RWPE2 (cell line): Measurements from ENCODE around the gene TEX22.

Experiments
- ATAC-seq: fragments of 200-7000 bp; cut with Tn5 transposase; 3 replicates; pipeline ENCODE4 v1.9.1; 2021; ENCODE audit warnings: low read depth
- DNase-seq: peaks from one replicate; pipeline ENCODE4 v3.0.0-alpha.2; 2020; ENCODE audit warnings: low spot score
- H3K27ac ChIP-seq: fragments of 450-650 bp; 2 replicates; pipeline ENCODE4 v1.5.1; 2017; ENCODE audit warnings: mild to moderate bottlenecking; ENCODE audit not compliant: poor library complexity, severe bottlenecking
- H3K27me3 ChIP-seq: fragments of 250-450 bp; sonication (Bioruptor Pico); 2 replicates; pipeline ENCODE4 v1.5.1; 2021; ENCODE audit warnings: mild to moderate bottlenecking, moderate library complexity; ENCODE audit not compliant: insufficient read depth, poor library complexity, severe bottlenecking
- H3K36me3 ChIP-seq: fragments of 250-450 bp; sonication (Bioruptor Pico); 2 replicates; pipeline ENCODE4 v1.5.1; 2020; ENCODE audit warnings: low read depth, mild to moderate bottlenecking, moderate library complexity
- H3K4me1 ChIP-seq: fragments of 250-450 bp; sonication (Bioruptor Pico); 2 replicates; pipeline ENCODE4 v1.5.1; 2021; ENCODE audit warnings: mild to moderate bottlenecking, moderate library complexity; ENCODE audit not compliant: insufficient read depth, poor library complexity, severe bottlenecking
- H3K4me3 ChIP-seq: fragments of 250-450 bp; sonication (Bioruptor Pico); 2 replicates; pipeline ENCODE4 v1.5.1; 2021; ENCODE audit warnings: mild to moderate bottlenecking, moderate library complexity; ENCODE audit not compliant: severe bottlenecking
- H3K9me3 ChIP-seq: fragments of 250-450 bp; sonication (Bioruptor Pico); 2 replicates; pipeline ENCODE4 v1.5.1; 2021; ENCODE audit warnings: mild to moderate bottlenecking, moderate library complexity; ENCODE audit not compliant: severe bottlenecking
- CTCF ChIP-seq: fragments of 450-650 bp; IDR thresholded peaks from one replicate; pipeline ENCODE4 v1.5.1; 2017; ENCODE audit warnings: mild to moderate bottlenecking, moderate library complexity; ENCODE audit not compliant: poor library complexity, severe bottlenecking

The TEX22 gene

DNA sequence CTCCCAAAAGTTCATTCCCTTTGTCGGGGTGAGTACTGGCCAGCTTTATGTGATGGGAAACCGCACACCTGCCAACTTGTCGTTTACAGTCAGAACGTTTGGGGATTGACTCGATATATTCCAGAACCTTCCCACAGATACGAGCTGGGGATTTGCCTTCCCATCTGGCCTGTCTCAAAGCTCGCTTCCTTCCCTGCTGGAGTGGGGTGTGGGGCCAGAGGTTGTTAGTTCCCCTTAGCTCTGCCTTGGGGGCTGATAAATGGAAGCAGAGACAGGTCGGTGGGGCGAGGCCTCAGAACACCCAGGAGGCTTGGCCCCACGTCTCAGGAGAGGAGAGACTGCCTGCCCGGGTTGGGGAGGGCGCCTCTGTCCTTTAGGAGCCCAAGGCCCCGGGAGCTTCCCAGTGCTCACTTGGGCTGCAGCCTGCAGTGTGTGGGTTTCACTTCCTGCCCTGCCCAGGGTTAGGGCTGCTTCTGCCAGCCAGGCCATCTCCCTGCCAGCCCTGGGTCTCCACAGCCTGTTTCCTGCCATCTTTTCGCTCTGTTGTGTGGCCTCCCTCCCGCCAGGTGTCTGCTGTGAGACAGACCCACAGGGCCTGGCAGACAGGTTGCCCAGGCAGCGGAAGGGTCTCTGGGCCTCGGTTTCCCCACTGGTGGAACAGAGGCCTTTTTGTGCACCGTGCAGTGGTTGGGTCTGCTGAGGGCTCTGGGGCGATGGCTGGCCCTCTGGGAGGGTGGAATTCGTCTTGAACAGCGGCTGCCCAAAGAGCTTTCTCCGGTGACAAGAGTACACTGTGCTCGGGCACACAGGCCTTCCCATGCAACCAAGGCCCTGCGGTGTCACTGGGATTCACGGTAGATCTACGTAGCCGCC is 8.1 kb upstream of the TEX22 start:
- no peaks in the 10 kb centered on the region; the same call in 1 of the 2 replicates for H3K36me3 ChIP-seq
- TF ChIP-seq CTCF: no peak
- no peaks in the 10 kb centered on the region for H3K4me1 ChIP-seq
- no peaks in the 10 kb centered on the region for H3K27me3 ChIP-seq
- no peak overlapping the region for H3K27ac ChIP-seq
- H3K4me3 ChIP-seq: no peak overlapping the region
- ATAC-seq: no peak
- no peaks in the 10 kb centered on the region for H3K9me3 ChIP-seq
- peak; percentile 67 for DNase-seq

DNA sequence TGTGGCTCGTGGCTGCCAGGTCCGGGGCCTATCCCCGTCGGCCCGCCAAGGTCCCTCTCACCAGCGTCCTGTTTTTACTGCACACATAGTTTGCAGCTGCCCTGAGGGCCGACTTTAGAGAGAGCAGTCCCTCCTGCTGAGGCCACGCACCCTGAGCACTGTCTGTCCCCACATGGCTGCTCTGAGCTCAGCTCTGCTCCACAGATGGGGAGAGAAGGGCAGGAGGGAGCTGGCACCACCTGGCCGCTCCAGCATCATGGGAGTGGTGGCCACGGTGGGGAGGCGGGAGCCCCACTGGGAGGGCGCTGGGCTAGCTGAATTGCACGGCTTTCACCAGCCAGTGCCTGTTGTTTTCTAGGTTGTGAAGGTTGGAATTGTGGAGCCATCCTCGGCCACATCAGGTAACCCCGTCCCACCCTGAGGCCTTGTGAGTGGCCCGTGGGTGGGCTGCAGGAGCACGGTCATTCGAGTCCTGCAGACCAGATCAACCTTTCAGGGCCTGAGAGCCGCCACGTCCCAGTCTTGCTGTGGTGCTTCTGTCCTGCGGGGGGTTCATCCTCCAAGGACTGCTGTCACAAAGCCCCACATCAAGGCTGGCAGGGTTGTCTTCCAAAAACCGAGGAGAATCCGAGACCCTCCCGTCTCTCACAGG is 7.4 kb upstream of the TEX22 start:
- ATAC-seq (no peak), DNase-seq (no peak)
- H3K4me1 ChIP-seq: no peaks in the 10 kb centered on the region

GRCh38 chr14:105391541-105391940 is 6.8 kb upstream of the TEX22 start:
- Histone ChIP-seq H3K36me3 (no peaks in the 10 kb centered on the region), H3K4me3 (no peak overlapping the region), H3K4me1 (no peaks in the 10 kb centered on the region), H3K27ac (no peak overlapping the region), H3K27me3 (no peaks in the 10 kb centered on the region), H3K9me3 (no peaks in the 10 kb centered on the region)
- ATAC-seq (no peak), DNase-seq (peak; percentile 71)
- TF ChIP-seq CTCF: no peak

More for the DNA sequence above, 7.4 kb upstream of the TEX22 start:
- Histone ChIP-seq H3K27ac (no peak overlapping the region), H3K27me3 (no peaks in the 10 kb centered on the region), H3K9me3 (no peaks in the 10 kb centered on the region), H3K4me3 (no peak overlapping the region), H3K36me3 (no peaks in the 10 kb centered on the region)
- TF ChIP-seq CTCF: no peak

DNA sequence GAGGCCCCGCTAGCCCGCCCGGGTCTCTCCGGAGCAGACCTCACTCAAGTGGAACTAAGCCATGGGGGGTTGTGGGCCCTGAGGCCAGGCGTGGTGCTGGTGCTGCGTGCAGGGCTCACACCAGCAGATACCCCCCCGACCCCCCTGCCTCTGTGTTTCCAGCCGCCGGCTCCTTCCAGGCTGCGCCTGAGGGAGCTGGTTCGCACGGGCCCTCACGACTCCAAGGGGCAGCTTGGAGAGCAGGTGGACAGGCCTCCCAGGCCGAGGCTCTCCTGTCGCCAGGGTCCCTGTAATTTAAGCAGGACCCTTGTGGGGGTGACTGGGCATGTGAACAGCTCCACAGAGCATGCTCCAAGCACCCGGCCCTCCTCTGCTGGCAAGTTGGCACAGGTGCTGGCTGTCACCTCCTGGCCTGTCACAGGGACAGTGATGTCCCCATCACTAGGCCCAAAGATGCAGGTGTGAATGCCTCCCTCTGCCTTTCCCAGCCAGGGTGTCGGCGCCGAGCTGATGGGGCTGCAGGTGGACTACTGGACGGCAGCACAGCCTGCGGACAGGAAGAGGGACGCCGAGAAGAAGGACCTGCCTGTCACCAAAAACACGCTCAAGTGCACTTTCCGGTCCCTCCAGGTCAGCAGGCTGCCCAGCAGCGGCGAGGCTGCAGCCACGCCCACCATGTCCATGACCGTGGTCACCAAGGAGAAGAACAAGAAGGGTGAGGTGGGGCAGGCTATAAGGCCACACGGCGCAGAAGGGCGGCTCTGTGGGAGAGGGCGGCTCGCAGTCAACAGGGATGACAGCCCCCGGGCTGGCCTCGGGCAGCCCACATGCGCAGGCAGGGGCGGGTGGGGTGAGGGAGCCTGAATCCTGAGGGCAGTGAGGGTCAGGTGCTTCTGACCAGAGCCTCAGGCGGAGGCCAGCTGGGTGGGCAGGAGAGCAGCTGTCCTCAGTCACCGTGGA is 5.9 kb upstream of the TEX22 start:
- H3K9me3 ChIP-seq: no peaks in the 10 kb centered on the region
- no peak overlapping the region for H3K4me3 ChIP-seq
- DNase-seq: peak; percentile 70
- H3K27me3 ChIP-seq: no peaks in the 10 kb centered on the region
- no peak for TF ChIP-seq CTCF
- no peaks in the 10 kb centered on the region for H3K4me1 ChIP-seq
- no peak for ATAC-seq
- no peaks in the 10 kb centered on the region for H3K36me3 ChIP-seq
- no peak overlapping the region for H3K27ac ChIP-seq
